ENCODE measurements around the gene HAUS3. TPM values are rescaled to one million over a fixed set of nuclear protein-coding genes. Genes with fewer than 3 reads are reported as not detected.

HAUS3 gene
- total RNA-seq, 1 experiment from 2014 or later = 9.5 TPM

- H3F3A ChIP-seq (ENCODE audit: low read length, unreplicated experiment) = no peaks in the 10 kb centered on the region
- no TSS peak for BruUV-seq (replicated peaks)
Observed at GRCh38 chr4:2252530-2253091, 10.7 kb upstream of the HAUS3 start.

GRCh38 chr4:2251795-2252529, 10.0 kb upstream of the HAUS3 start:
- no peaks in the 10 kb centered on the region for H3K4me1 ChIP-seq (ENCODE audit: insufficient read depth, low read length)
- no peaks in the 10 kb centered on the region for H3F3A ChIP-seq (ENCODE audit: low read length, unreplicated experiment)
- no peak overlapping the region for H2AFZ ChIP-seq (ENCODE audit: low read length)
- no peak overlapping the region for H3K4me2 ChIP-seq (ENCODE audit: low read length)
- no peak overlapping the region for H3K9ac ChIP-seq (ENCODE audit: low read length)
- intact Hi-C loops (cut with micrococcal nuclease) = no loop called here
- ChIA-PET CTCF (no interaction called here), POLR2A (ENCODE audit: unreplicated experiment) (no interaction called here)
- no peak for TF ChIP-seq EZH2phosphoT487 (IDR thresholded peaks at IDR 0.05; ENCODE audit: borderline replicate concordance, low read length)
- no peak overlapping the region for H3K4me3 ChIP-seq (ENCODE audit: low read length)
- no peaks in the 10 kb centered on the region for H3K9me3 ChIP-seq (ENCODE audit: low read length)
- ATAC-seq (no peak), DNase-seq (no peak)
- no peak overlapping the region for H3K27ac ChIP-seq (ENCODE audit: low read length)
- H3K36me3 ChIP-seq (ENCODE audit: low read depth, low read length) = no peaks in the 10 kb centered on the region
- H3K9me2 ChIP-seq (replicated peaks; ENCODE audit: low read length) = no peaks in the 10 kb centered on the region
- no TSS peak for BruUV-seq (replicated peaks)
- no peaks in the 10 kb centered on the region for H4K20me1 ChIP-seq (ENCODE audit: low read length)
- no peaks in the 10 kb centered on the region for H3K79me2 ChIP-seq (ENCODE audit: low read length)
- H3K27me3 ChIP-seq (ENCODE audit: low read length) = no peaks in the 10 kb centered on the region

More at GRCh38 chr4:2252530-2253091, 10.7 kb upstream of the HAUS3 start:
- Histone ChIP-seq H4K20me1 (ENCODE audit: low read length) (no peaks in the 10 kb centered on the region), H3K79me2 (ENCODE audit: low read length) (no peaks in the 10 kb centered on the region), H3K36me3 (ENCODE audit: low read depth, low read length) (no peaks in the 10 kb centered on the region), H3K27ac (ENCODE audit: low read length) (no peak overlapping the region), H3K9ac (ENCODE audit: low read length) (no peak overlapping the region), H3K27me3 (ENCODE audit: low read length) (no peaks in the 10 kb centered on the region), H2AFZ (ENCODE audit: low read length) (no peak overlapping the region), H3K4me1 (ENCODE audit: insufficient read depth, low read length) (no peaks in the 10 kb centered on the region), H3K9me3 (ENCODE audit: low read length) (no peaks in the 10 kb centered on the region), H3K4me2 (ENCODE audit: low read length) (no peak overlapping the region), H3K9me2 (replicated peaks; ENCODE audit: low read length) (no peaks in the 10 kb centered on the region), H3K4me3 (ENCODE audit: low read length) (no peak overlapping the region)
- ATAC-seq = no peak
- ChIA-PET CTCF (no interaction called here), POLR2A (ENCODE audit: unreplicated experiment) (no interaction called here)
- TF ChIP-seq CTCF (conservative IDR thresholded peaks at IDR 0.05; ENCODE audit: low read depth, low read length) = no peak
- intact Hi-C loops (cut with micrococcal nuclease) = no loop called here
- no peak for DNase-seq

DNA sequence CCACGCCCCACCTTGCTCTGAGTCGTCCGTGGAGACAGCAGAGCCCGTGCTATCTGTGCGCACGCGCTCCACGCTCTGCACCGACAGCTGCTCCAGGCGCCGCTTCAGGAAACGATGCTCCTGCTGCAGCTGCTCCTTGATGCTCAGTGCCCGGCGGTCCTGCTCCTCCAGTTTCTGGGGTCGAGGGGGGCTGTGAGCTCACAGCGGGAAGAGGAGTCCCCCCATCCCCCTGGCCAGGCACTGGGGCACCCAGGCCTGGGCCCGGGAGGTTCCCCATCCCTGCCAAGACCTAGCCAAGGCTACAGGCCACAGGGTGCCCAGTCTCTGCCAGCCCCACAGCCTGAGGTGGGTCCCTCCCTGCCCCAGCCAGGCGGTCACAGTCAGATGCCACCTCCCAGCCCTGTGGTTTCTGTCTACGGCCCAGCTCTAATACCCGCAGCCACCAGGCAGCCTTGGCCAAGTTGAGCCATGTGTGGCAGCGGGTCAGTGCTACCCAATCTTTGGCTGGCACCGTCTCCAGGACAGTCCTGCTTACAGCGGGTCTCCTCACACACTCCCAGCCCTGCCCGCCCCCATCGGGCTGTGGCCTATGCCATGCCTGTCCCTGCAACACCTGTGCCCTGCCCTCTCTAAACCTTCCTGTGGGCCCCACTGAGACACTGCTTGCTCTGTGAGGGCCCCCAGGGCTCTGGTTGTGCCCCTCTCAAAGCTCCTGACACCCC, 9.3 kb upstream of the HAUS3 start:
- no peaks in the 10 kb centered on the region for H3K27me3 ChIP-seq (ENCODE audit: low read length)
- no peaks in the 10 kb centered on the region for H3K9me3 ChIP-seq (ENCODE audit: low read length)
- intact Hi-C loops (cut with micrococcal nuclease) = no loop called here
- H3K36me3 ChIP-seq (ENCODE audit: low read depth, low read length) = no peaks in the 10 kb centered on the region
- H3K27ac ChIP-seq (ENCODE audit: low read length) = no peak overlapping the region
- no TSS peak for BruUV-seq (replicated peaks)
- H3K9me2 ChIP-seq (replicated peaks; ENCODE audit: low read length) = no peaks in the 10 kb centered on the region
- no peak overlapping the region for H3K4me3 ChIP-seq (ENCODE audit: low read length)
- no peak overlapping the region for H2AFZ ChIP-seq (ENCODE audit: low read length)
- H3K79me2 ChIP-seq (ENCODE audit: low read length) = no peaks in the 10 kb centered on the region
- DNase-seq (no peak), ATAC-seq (no peak)
- H3F3A ChIP-seq (ENCODE audit: low read length, unreplicated experiment) = no peaks in the 10 kb centered on the region
- H4K20me1 ChIP-seq (ENCODE audit: low read length) = no peaks in the 10 kb centered on the region
- H3K4me1 ChIP-seq (ENCODE audit: insufficient read depth, low read length) = no peaks in the 10 kb centered on the region
- H3K9ac ChIP-seq (ENCODE audit: low read length) = no peak overlapping the region
- ChIA-PET POLR2A (ENCODE audit: unreplicated experiment) (no interaction called here), CTCF (no interaction called here)
- no peak overlapping the region for H3K4me2 ChIP-seq (ENCODE audit: low read length)
- TF ChIP-seq EZH2phosphoT487 (IDR thresholded peaks at IDR 0.05; ENCODE audit: borderline replicate concordance, low read length) (no peak), CTCF (conservative IDR thresholded peaks at IDR 0.05; ENCODE audit: low read depth, low read length) (no peak), EZH2 (IDR thresholded peaks at IDR 0.05; ENCODE audit: low read length, unreplicated experiment) (no peak)
